ENCODE data around the gene CACYBP.

- TF ChIP-seq CTCF (conservative IDR thresholded peaks at IDR 0.05; ENCODE audit: low read depth in 2 of 2) (no peak), ETS1 (IDR thresholded peaks at IDR 0.05) (no peak)
These were observed 42.9 kb downstream of the CACYBP start for GRCh38 chr1:175042650-175043049.
